IPS DF 4.7 (cell line): Measurements from ENCODE around the gene MICOS13.

Experiments used
- DNase-seq: peaks from one replicate; pipeline ENCODE4 v3.0.0-alpha.2; 2013; ENCODE audit warnings: low spot score; ENCODE audit errors: extremely low read depth

MICOS13 gene

DNA sequence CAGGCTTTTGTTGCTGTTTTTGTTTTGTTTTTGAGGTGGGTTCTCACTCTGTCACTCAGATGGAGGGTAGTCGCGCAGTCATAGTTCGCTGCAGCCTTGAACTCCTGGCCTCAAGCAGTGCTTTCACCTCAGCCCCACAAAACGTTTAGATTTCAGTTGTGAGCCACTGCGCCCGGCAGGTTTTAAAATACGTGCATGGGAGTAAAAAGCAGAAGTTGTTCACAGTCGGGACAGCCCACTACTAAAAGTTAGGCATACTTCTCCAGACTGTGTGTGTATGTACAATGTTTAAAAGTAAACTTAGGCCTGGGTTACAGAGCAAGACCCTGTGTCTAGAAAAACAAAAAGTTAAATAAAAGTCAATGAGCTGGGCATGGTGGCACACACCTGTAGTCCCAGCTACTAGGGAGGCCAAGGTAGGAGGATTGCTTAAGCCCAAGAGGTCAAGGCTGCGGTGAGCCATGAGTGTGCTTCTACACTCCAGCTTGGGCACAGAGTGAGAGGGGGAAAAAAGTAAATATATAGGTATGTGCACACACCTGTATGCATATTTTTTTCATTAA lies 51.3 kb downstream of the MICOS13 start:
- no peak for DNase-seq

DNA sequence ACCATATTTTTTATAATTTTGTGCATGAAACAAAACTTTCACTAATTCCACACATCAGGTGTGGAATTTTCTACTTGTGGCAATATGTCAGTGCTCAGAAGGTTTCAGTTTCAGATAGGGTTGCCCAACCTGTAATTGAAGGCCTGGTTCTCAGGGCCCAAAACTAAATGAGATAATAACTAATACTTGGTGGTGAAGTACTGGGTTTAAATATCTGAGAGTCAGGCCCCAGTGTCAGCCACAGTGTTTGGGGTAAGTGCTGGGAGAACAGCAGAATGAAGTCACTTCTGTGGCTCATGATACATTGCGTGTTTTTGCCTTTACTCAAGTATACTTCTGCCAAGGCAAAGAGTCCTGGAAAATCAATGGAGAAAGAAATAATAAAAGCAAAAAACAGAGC lies 51.9 kb downstream of the MICOS13 start:
- no peak for DNase-seq
